Spleen (tissue), 11 donors: ENCODE data around the gene EXT2. TPM values are rescaled to one million over a fixed set of nuclear protein-coding genes. Genes with fewer than 3 reads are reported as not detected.

Source experiments
- DNase-seq: peaks from one replicate; pipeline ENCODE4 v3.0.0-alpha.2; 2020
- H3K27ac ChIP-seq, 8 donors: fragments of 200-600 bp; sonication (generic) in 7 of 8; 1 replicate in 4 of 8; 2 replicates in 4 of 8; pipeline versions ENCODE4 v1.5.0 to v1.8.0; 2016 to 2021; ENCODE audit warnings: inconsistent platforms in 4 of 8, mild to moderate bottlenecking in 4 of 8, moderate library complexity in 1 of 8
- H3K27me3 ChIP-seq, 7 donors: fragments of 200-600 bp; sonication (generic) in 6 of 7; replicated peaks in 1 of 7; 1 replicate in 4 of 7; 2 replicates in 3 of 7; pipeline versions ENCODE4 v1.5.0 to v1.8.0; 2016 to 2021; ENCODE audit warnings: inconsistent platforms in 3 of 7, mild to moderate bottlenecking in 1 of 7
- H3K36me3 ChIP-seq, 6 donors: fragments of 200-600 bp; sonication (generic) in 5 of 6; 1 replicate in 4 of 6; 2 replicates in 2 of 6; pipeline versions ENCODE4 v1.5.0 to v1.8.0; 2016 to 2021; ENCODE audit warnings: inconsistent platforms in 2 of 6
- H3K4me1 ChIP-seq, 6 donors: fragments of 200-600 bp; sonication (generic) in 5 of 6; 1 replicate in 3 of 6; 2 replicates in 3 of 6; pipeline versions ENCODE4 v1.5.0 to v1.8.0; 2016 to 2021; ENCODE audit warnings: inconsistent platforms in 3 of 6
- H3K4me3 ChIP-seq, 8 donors: fragments of 200-600 bp; sonication (generic) in 7 of 8; 1 replicate in 4 of 8; 2 replicates in 4 of 8; pipeline versions ENCODE4 v1.5.0 to v1.8.0; 2016 to 2021; ENCODE audit warnings: inconsistent platforms in 4 of 8, mild to moderate bottlenecking in 4 of 8, moderate library complexity in 2 of 8
- H3K9me3 ChIP-seq, 8 donors: fragments of 200-600 bp; sonication (generic) in 7 of 8; 1 replicate in 4 of 8; 2 replicates in 4 of 8; pipeline versions ENCODE4 v1.5.0 to v1.8.0; 2016 to 2021; ENCODE audit warnings: inconsistent platforms in 4 of 8
- POLR2A ChIP-seq, 3 donors: fragments of 450-650 bp; IDR thresholded peaks; one replicate each; pipeline ENCODE4 v1.5.1; 2017; ENCODE audit warnings: antibody characterized with exemption in 3 of 3, mild to moderate bottlenecking in 1 of 3
- POLR2AphosphoS5 ChIP-seq, 3 donors: sonication (generic); formaldehyde crosslinking; IDR thresholded peaks; one replicate each; pipeline ENCODE4 v1.5.1; 2017; ENCODE audit warnings: antibody characterized with exemption in 3 of 3
- WGBS, 5 donors: extraction: QIAGEN DNeasy Blood & Tissue Kit in 3 of 5; methylation state at CpG; one replicate each; pipeline versions ENCODE4 v1.1.5 to v1.1.7; 2013 to 2018; 5-methylcytosine and 5-hydroxymethylcytosine counted together
- intact Hi-C: fragments of 100-400 bp; cut with DNase I; formaldehyde crosslinking; loops from one replicate; pipeline ENCODE4 v1.15.0; 2023; ENCODE audit warnings: low total_unique reads
- polyA plus RNA-seq, 3 donors: library from polyadenylated mRNA; stranded (reverse); fragments of 200-250 nt; gene quantifications; one replicate each; pipeline ENCODE4 v1.2.1, GENCODE V29; 2013
- total RNA-seq, 7 donors: library from RNA; depleted of rRNA in 3 of 7; stranded (reverse); fragments of >200 nt in 3 of 7; fragmentation: NEBNext Ultra II Directional in 4 of 7; extraction: Animal tissue kit (Norgen Biotek cat#: 25700) in 4 of 7; gene quantifications; one replicate each; pipeline versions ENCODE4 v1.1.0 to v1.2.1, GENCODE V29; 2016 to 2021
- TF ChIP-seq, protein P1 (sequence below), 11 experiments: fragments of 200-600 bp in 7 of 11; fragments of 450-650 bp in 4 of 11; sonication (generic) in 4 of 11; IDR thresholded peaks in 8 of 11; conservative IDR thresholded peaks in 3 of 11; 1 replicate in 7 of 11; 2 replicates in 4 of 11; pipeline versions ENCODE4 v1.4.0 to v1.8.0; 2016 to 2021; ENCODE audit warnings: antibody characterized with exemption in 11 of 11, inconsistent platforms in 4 of 11, mild to moderate bottlenecking in 1 of 11
- donor health status: healthy with polysubstance abuse.
- donor health status: DM: no; HTN: no; CAD: no; lungs with moderate emphysema.
- donor health status: DM: no; HTN: no; CAD: no.
- donor health status: Bipolar disorder and iron deficiency.
- donor health status: healthy.
- donor health status: DM: no; HTN: no; CAD: no.
- donor health status: DM: yes; HTN: yes; CAD: no.

The EXT2 gene
- total and polyA plus RNA-seq, 10 donors = 10.0 to 60.1 (median 41.3) TPM

DNA sequence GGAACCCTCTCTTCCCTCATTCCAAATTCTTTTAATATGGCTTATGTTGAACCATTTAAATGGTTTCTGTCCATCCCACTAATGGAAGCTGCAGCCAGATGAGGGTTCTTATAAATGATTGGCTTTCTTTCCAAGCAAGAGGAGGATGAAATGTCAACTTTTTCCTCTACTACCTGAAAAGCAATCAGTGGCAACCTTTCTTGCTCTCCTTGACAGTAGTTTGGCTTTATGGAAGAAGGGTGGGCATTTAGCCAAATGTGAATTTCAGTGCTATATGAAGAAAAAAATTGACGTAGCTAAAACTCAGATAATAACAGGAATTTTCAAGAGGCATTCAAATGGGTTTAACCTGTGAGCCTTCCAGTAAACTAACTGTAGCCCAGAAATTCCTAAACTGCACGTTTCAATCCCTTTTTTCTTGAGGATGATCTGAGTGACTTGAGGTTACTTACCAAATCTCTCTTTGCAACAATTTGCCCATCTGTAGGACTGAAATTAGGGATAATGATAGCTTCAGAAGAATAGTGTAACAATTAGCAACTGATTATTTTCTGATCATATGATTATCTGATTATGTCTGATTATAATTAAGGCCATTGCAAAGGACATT, 90.9 kb downstream of the EXT2 start:
- Histone ChIP-seq H3K4me3 (no peak overlapping the region), H3K27ac (no peak overlapping the region), H3K4me1 (peaks cover 0 to 9% (median 0%) of the 10 kb centered on the region in 6 donors), H3K27me3 (no peaks in the 10 kb centered on the region), H3K9me3 (peaks cover 6 to 31% (median 22%) of the 10 kb centered on the region in 8 donors), H3K36me3 (peaks cover 0 to 31% (median 0%) of the 10 kb centered on the region in 6 donors)
- no peak for DNase-seq
- WGBS, 5 donors = 90 to 94% (median 92%) methylated on average over 2 of the region's 2 CpGs
- intact Hi-C loops = no loop called here
- TF ChIP-seq, protein P1, sequence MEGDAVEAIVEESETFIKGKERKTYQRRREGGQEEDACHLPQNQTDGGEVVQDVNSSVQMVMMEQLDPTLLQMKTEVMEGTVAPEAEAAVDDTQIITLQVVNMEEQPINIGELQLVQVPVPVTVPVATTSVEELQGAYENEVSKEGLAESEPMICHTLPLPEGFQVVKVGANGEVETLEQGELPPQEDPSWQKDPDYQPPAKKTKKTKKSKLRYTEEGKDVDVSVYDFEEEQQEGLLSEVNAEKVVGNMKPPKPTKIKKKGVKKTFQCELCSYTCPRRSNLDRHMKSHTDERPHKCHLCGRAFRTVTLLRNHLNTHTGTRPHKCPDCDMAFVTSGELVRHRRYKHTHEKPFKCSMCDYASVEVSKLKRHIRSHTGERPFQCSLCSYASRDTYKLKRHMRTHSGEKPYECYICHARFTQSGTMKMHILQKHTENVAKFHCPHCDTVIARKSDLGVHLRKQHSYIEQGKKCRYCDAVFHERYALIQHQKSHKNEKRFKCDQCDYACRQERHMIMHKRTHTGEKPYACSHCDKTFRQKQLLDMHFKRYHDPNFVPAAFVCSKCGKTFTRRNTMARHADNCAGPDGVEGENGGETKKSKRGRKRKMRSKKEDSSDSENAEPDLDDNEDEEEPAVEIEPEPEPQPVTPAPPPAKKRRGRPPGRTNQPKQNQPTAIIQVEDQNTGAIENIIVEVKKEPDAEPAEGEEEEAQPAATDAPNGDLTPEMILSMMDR (IDR thresholded peaks at IDR 0.05 in 8 of 11, conservative IDR thresholded peaks at IDR 0.05 in 3 of 11) = no peak
- TF ChIP-seq POLR2AphosphoS5 (IDR thresholded peaks at IDR 0.05) = no peak
- TF ChIP-seq POLR2A (IDR thresholded peaks at IDR 0.05) = no peak

- Histone ChIP-seq H3K27me3 (no peaks in the 10 kb centered on the region), H3K36me3 (peaks cover 0 to 42% (median 0%) of the 10 kb centered on the region in 6 donors), H3K27ac (no peak overlapping the region), H3K9me3 (peaks cover 6 to 31% (median 22%) of the 10 kb centered on the region in 8 donors), H3K4me3 (no peak overlapping the region), H3K4me1 (peaks cover 0 to 9% (median 0%) of the 10 kb centered on the region in 6 donors)
- intact Hi-C loops = no loop called here
- TF ChIP-seq POLR2AphosphoS5 (IDR thresholded peaks at IDR 0.05) (no peak), POLR2A (IDR thresholded peaks at IDR 0.05) (no peak)
- TF ChIP-seq, protein P1 (IDR thresholded peaks at IDR 0.05 in 8 of 11, conservative IDR thresholded peaks at IDR 0.05 in 3 of 11) = no peak
- no peak for DNase-seq
- 92 to 99% (median 97%) methylated on average over 3 of the region's 3 CpGs for WGBS, 5 donors
These were observed 93.2 kb downstream of the EXT2 start for GRCh38 chr11:44188643-44189042.

DNA sequence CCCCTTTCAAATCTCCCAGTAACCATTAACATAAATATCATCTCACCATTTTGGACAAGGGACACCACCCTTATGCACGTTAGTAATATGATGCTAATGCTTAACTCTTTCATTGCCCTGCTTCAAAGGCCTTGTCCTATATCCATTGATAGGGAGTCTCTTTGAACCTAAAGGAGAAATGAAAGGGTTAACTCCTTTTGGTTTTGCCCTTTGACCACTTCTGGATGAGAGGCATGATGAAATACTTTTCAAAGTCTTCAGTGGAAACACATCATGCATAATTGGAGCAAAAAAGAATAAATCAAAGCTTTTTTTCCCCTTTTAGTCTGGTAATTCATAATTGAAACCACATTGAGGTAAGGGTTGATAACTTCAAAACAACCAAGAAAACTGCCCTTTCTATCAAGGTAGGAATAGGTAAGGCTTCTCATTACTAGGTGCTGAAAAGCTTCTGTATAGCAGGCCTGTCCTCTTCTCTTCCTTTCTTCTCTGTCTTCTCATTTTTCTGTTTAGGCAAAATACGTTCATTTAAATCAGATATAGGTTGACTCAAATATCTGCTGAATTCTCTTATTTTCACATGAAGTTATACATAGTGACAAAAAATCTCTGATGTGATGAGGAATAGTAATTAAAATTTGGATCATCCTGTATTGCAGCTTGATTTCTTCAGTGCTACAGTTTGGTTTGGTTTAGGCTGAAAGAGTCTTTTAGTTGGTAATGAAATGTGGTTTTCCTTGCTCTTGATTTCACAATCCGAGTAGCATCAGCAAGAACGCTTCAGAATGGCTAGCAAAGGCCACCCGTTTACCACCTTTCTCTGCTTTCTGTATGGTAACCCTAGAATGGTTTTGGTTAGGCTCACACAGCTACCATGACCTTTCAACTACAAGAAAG, 94.8 kb downstream of the EXT2 start:
- peaks cover 6 to 31% (median 22%) of the 10 kb centered on the region in 8 donors for H3K9me3 ChIP-seq
- TF ChIP-seq, protein P1 (IDR thresholded peaks at IDR 0.05 in 8 of 11, conservative IDR thresholded peaks at IDR 0.05 in 3 of 11) = no peak
- TF ChIP-seq POLR2A (IDR thresholded peaks at IDR 0.05) = no peak
- TF ChIP-seq POLR2AphosphoS5 (IDR thresholded peaks at IDR 0.05) = no peak
- DNase-seq = no peak
- H3K4me3 ChIP-seq = no peak overlapping the region
- H3K4me1 ChIP-seq = peaks cover 0 to 9% (median 0%) of the 10 kb centered on the region in 6 donors
- intact Hi-C loops = no loop called here
- peaks cover 0 to 50% (median 0%) of the 10 kb centered on the region in 6 donors for H3K36me3 ChIP-seq
- 66 to 88% (median 85%) methylated on average over 5 of the region's 5 CpGs for WGBS, 5 donors
- no peak overlapping the region for H3K27ac ChIP-seq
- H3K27me3 ChIP-seq = no peaks in the 10 kb centered on the region

- intact Hi-C loops = no loop called here
- 75 to 96% (median 88%) methylated on average over 2 of the region's 2 CpGs for WGBS, 5 donors
These were observed 95.4 kb downstream of the EXT2 start for GRCh38 chr11:44190883-44191230.

More at GRCh38 chr11:44190883-44191230, 95.4 kb downstream of the EXT2 start:
- no peak for TF ChIP-seq POLR2A (IDR thresholded peaks at IDR 0.05)
- TF ChIP-seq, protein P1 (IDR thresholded peaks at IDR 0.05 in 8 of 11, conservative IDR thresholded peaks at IDR 0.05 in 3 of 11) = no peak
- TF ChIP-seq POLR2AphosphoS5 (IDR thresholded peaks at IDR 0.05) = no peak
- Histone ChIP-seq H3K27me3 (no peaks in the 10 kb centered on the region), H3K9me3 (peaks cover 6 to 31% (median 23%) of the 10 kb centered on the region in 8 donors), H3K4me3 (no peak overlapping the region), H3K27ac (no peak overlapping the region), H3K36me3 (peaks cover 0 to 53% (median 0%) of the 10 kb centered on the region in 6 donors), H3K4me1 (peaks cover 0 to 9% (median 0%) of the 10 kb centered on the region in 6 donors)
- DNase-seq = no peak
